Fibroblast of the conjunctiva (primary cell): ENCODE measurements around the gene FABP1.

ENCODE experiments used
- DNase-seq: peaks from one replicate; pipeline ENCODE4 v3.0.0-alpha.2; 2010; ENCODE audit warnings: low read depth

Gene FABP1

DNA sequence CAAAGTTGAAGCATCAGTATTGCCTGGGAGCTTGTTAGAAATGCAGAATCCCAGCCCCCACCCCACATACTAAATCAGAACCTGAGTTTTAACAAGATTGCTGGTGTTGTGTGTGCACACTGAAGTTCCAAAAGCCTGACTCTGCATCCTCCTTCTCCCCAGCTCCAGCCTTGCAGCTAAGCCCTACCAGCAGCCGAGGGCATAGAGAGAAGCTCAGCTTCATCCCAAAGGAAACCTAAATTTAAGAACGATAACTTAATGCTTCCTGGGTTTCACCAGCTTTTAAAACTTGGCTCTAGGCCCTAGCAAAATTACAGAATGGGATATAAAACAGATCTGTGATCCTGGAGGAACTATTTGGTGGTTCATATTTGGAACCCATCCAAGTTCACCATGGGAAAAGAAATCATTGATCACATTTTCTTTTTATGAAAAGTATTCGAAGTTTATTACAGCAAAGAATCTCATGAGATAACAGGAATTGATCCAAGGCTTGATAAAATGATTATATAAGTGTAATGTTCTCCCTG, 49.2 kb downstream of the FABP1 start:
- no peak for DNase-seq

DNA sequence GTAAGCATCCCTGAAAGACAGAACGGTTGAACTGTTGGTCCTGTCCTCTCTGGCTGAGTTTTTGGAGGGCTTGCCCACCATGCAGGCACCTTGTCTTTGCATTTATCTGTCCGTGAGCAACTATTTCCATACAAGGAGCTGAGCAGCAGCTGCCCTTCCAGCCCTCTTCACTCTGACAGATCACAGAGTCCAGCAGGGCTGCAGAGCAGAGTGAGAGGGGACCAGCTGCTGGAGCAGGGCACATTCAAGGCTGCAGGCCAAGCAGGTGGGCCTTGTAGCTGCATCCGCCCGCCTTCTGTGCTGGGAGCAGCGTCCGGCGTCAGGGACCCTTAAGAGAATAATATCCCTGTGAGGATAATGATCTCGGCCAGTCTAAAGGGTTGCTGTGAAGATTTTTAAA, 50.8 kb downstream of the FABP1 start:
- DNase-seq: no peak

- DNase-seq: peak; percentile 72
Measured at GRCh38 chr2:88074854-88075292, 53.0 kb downstream of the FABP1 start.

GRCh38 chr2:88074150-88074549, 53.7 kb downstream of the FABP1 start:
- DNase-seq: no peak
